Stimulated activated naive CD8-positive, alpha-beta T cell treated with anti-CD3 and anti-CD28 coated beads, Interleukin-15, amount 100 ng/mL, for 72 hours (primary cell): ENCODE results near the gene CDH12.
"Not testable (repeated sequence)": the region's sequence is repeated elsewhere in the genome, so short reads cannot be mapped to it uniquely, and the experiment has no call there.

ENCODE experiments used
- ATAC-seq: fragments of 150-1000 bp; cut with Tn5 transposase; 2 replicates; pipeline ENCODE4 v1.10.0; 2021; ENCODE audit warnings: mild to moderate bottlenecking, moderate library complexity
- DNase-seq, 2 donors: peaks; one replicate each; pipeline ENCODE4 v3.0.0; 2021 to 2022
- H3K27ac Mint-ChIP-seq, 2 donors: one replicate each; pipeline ENCODE4 v1.8.0; 2022; ENCODE audit warnings: mild to moderate bottlenecking in 2 of 2, mixed read lengths in 2 of 2, moderate library complexity in 2 of 2
- H3K27me3 Mint-ChIP-seq: one replicate; pipeline ENCODE4 v1.8.0; 2022; ENCODE audit warnings: mixed read lengths
- H3K4me1 Mint-ChIP-seq: one replicate; pipeline ENCODE4 v1.8.0; 2022; ENCODE audit warnings: mild to moderate bottlenecking, mixed read lengths
- H3K4me3 Mint-ChIP-seq, 2 donors: one replicate each; pipeline ENCODE4 v1.8.0; 2022; ENCODE audit warnings: mild to moderate bottlenecking in 2 of 2, mixed read lengths in 2 of 2, moderate library complexity in 1 of 2
- H3K9me3 Mint-ChIP-seq, 2 donors: one replicate each; pipeline ENCODE4 v1.8.0; 2022; ENCODE audit warnings: mixed read lengths in 2 of 2

Gene CDH12

GRCh38 chr5:22411554-22412349 lies 441.4 kb downstream of the CDH12 start:
- H3K4me1 Mint-ChIP-seq, result no peaks in the 10 kb centered on the region
- no peak overlapping the region for H3K27ac Mint-ChIP-seq
- ATAC-seq, result no peak
- H3K9me3 Mint-ChIP-seq, result peaks cover 8 to 19% of the 10 kb centered on the region in 2 donors
- no peak for DNase-seq
- H3K27me3 Mint-ChIP-seq, result no peaks in the 10 kb centered on the region
- no peak overlapping the region for H3K4me3 Mint-ChIP-seq

- no peaks in the 10 kb centered on the region for H3K27me3 Mint-ChIP-seq
- DNase-seq (no peak), ATAC-seq (no peak)
- H3K4me3 Mint-ChIP-seq, result no peak overlapping the region
- peaks cover 3 to 7% of the 10 kb centered on the region in 2 donors for H3K9me3 Mint-ChIP-seq
- H3K4me1 Mint-ChIP-seq, result no peaks in the 10 kb centered on the region
- H3K27ac Mint-ChIP-seq, result no peak overlapping the region
Observed at GRCh38 chr5:22391956-22392355, 461.2 kb downstream of the CDH12 start.

DNA sequence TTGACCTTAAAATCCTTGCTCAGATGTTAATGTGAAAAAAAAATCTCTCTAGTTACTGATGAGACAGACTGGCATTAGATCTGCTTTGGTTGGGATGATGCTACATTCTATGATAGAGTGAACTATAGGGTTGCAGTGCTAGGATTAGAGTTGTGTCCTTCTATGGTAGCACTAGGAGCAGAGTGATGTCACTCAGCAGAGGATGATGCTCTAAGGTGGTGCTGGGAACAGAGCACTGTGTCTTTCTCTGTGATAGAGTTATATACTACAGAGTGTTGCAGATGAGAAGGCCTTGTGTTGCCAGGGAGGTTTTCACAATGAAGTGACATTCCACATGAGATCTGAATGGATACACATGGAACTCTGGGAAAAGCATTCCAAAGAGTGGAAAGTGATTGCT lies 462.3 kb downstream of the CDH12 start:
- Mint-ChIP-seq H3K27ac (no peak overlapping the region), H3K4me1 (no peaks in the 10 kb centered on the region), H3K4me3 (no peak overlapping the region), H3K27me3 (no peaks in the 10 kb centered on the region), H3K9me3 (peaks cover 4 to 7% of the 10 kb centered on the region in 2 donors)
- ATAC-seq, result no peak
- no peak for DNase-seq

DNA sequence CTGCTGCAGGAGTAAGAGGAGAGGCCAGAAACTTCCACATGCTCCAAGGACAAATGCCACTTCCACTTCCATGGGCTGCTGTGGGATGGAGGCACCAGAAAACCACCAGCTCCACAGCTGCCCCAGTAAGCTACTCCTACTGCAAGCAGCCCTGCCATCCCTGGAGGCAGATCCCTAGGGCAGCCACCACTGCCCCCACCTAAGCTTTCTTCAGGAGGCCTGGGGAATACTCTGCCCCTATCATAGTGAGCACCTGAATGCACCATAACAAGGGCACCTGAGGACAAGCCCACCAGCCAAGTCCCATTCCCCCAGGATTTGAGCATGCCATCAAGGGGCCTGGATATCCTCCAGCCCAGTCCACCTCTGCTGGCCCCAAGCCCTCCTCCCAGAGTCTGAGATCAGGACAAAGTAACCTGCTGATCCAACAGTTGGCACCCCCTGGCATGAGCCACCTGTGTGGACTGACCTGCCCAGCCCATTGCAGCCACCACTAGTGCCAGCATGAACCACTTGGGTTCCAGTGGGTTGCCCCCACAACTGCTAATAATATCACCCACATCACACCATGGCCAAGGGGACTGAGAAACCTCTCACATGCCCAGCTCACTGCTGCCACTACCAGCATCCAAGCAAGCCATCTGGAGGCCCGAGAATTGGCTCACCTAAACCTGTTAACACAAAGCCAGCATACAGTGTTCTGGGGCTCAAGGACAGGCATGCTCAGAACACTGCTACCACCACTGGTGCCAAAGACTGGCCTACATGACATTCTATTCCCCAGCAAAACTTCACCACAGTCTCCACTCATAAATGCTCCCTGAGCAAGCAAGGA lies 480.1 kb downstream of the CDH12 start:
- DNase-seq (no peak), ATAC-seq (no peak)
- no peaks in the 10 kb centered on the region for H3K4me1 Mint-ChIP-seq
- H3K27ac Mint-ChIP-seq, result no peak overlapping the region
- H3K9me3 Mint-ChIP-seq, result peaks cover 13 to 20% of the 10 kb centered on the region in 2 donors
- no peak overlapping the region for H3K4me3 Mint-ChIP-seq
- no peaks in the 10 kb centered on the region for H3K27me3 Mint-ChIP-seq

GRCh38 chr5:22372376-22372775 lies 480.8 kb downstream of the CDH12 start:
- ATAC-seq (no peak), DNase-seq (no peak)
- H3K4me3 Mint-ChIP-seq, result no peak overlapping the region
- peaks cover 13 to 20% of the 10 kb centered on the region in 2 donors for H3K9me3 Mint-ChIP-seq
- H3K27me3 Mint-ChIP-seq, result no peaks in the 10 kb centered on the region
- no peaks in the 10 kb centered on the region for H3K4me1 Mint-ChIP-seq
- H3K27ac Mint-ChIP-seq, result no peak overlapping the region

- H3K27ac Mint-ChIP-seq, result no peak overlapping the region
- no peaks in the 10 kb centered on the region for H3K4me1 Mint-ChIP-seq
- H3K4me3 Mint-ChIP-seq, result no peak overlapping the region
- no peaks in the 10 kb centered on the region for H3K27me3 Mint-ChIP-seq
- ATAC-seq (no peak), DNase-seq (no peak)
- peaks cover 4 to 12% of the 10 kb centered on the region in 2 donors for H3K9me3 Mint-ChIP-seq
Observed at GRCh38 chr5:22354956-22355355, 498.2 kb downstream of the CDH12 start.

DNA sequence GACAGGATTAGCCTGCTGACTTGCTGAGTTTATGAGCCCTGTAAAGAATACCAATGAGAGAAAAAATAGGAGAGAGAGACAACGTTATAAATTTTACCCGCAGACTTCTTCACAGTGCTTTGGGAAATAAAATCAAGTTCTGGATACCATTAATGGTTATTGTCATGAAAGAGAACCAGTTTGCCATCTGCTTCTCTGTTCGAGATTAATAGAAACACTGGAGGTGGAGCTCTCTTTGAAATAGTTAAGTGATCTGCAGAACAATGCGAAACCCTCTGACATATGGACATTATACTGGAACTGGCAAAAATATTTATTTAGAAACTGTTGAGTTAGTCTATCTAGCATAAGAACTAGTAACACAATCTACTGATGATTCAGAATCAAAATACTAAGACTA lies 500.7 kb downstream of the CDH12 start:
- ATAC-seq (no peak), DNase-seq (no peak)
- Mint-ChIP-seq H3K27me3 (no peaks in the 10 kb centered on the region), H3K9me3 (peaks cover 0 to 4% of the 10 kb centered on the region in 2 donors), H3K4me1 (no peaks in the 10 kb centered on the region), H3K27ac (no peak overlapping the region), H3K4me3 (no peak overlapping the region)

GRCh38 chr5:22351178-22351577 lies 502.0 kb downstream of the CDH12 start:
- H3K27ac Mint-ChIP-seq, result no peak overlapping the region
- H3K4me3 Mint-ChIP-seq, result no peak overlapping the region
- no peaks in the 10 kb centered on the region for H3K27me3 Mint-ChIP-seq
- peaks cover 4 to 12% of the 10 kb centered on the region in 2 donors for H3K9me3 Mint-ChIP-seq
- no peaks in the 10 kb centered on the region for H3K4me1 Mint-ChIP-seq
- DNase-seq (no peak), ATAC-seq (no peak)

DNA sequence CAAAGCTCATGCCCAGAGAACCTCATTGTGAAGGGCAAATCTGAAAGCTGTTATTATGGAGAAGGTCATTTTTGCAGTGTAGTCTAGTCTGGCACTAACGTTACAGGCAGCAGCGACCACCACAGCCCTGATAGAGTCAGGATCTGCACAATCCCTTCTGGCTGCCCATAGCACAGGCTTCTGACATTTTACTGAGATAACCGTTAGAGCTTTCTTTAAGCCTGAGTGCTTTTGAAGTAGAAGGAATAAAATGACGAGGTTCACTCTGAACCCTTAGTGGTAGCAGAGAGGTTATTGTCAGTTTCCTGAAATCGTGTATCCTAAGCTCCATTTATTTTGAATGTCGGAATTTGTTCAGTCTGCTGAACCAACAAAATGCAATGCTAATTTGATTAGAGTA lies 505.1 kb downstream of the CDH12 start:
- DNase-seq, result no peak

GRCh38 chr5:22344000-22344399 lies 509.1 kb downstream of the CDH12 start:
- Mint-ChIP-seq H3K4me3 (no peak overlapping the region), H3K27me3 (no peaks in the 10 kb centered on the region), H3K4me1 (no peaks in the 10 kb centered on the region), H3K27ac (no peak overlapping the region), H3K9me3 (peaks cover 0 to 22% of the 10 kb centered on the region in 2 donors)
- ATAC-seq, result no peak
- no peak for DNase-seq

More for the DNA sequence above, 505.1 kb downstream of the CDH12 start:
- H3K4me3 Mint-ChIP-seq, result no peak overlapping the region
- ATAC-seq, result no peak
- H3K27ac Mint-ChIP-seq, result no peak overlapping the region
- H3K4me1 Mint-ChIP-seq, result no peaks in the 10 kb centered on the region
- peaks cover 4 to 13% of the 10 kb centered on the region in 2 donors for H3K9me3 Mint-ChIP-seq
- no peaks in the 10 kb centered on the region for H3K27me3 Mint-ChIP-seq

- DNase-seq (no peak), ATAC-seq (no peak)
- Mint-ChIP-seq H3K4me3 (no peak overlapping the region), H3K27ac (no peak overlapping the region), H3K9me3 (peaks cover 0 to 25% of the 10 kb centered on the region in 2 donors), H3K27me3 (no peaks in the 10 kb centered on the region), H3K4me1 (no peaks in the 10 kb centered on the region)
Observed at GRCh38 chr5:22341406-22341805, 511.7 kb downstream of the CDH12 start.

DNA sequence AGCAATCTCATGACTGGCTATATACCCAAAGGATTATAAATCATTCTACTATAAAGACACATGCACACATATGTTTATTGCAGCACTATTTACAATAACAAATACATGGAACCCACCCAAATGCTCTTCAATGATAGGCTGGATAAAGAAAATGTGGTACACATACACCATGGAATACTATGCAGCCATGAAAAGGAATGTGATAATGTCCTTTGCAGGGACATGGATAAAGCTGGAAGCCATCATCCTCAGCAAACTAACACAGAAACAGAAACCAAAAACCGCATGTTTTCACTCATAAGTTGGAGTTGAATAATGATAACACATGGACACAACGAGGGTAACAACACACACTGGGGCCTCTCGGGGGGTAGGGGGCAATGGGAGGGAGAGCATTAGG lies 520.2 kb downstream of the CDH12 start:
- not testable (repeated sequence) for H3K4me1 Mint-ChIP-seq, DNase-seq, H3K4me3 Mint-ChIP-seq, H3K27ac Mint-ChIP-seq, ATAC-seq, H3K27me3 Mint-ChIP-seq
- peaks cover 29 to 45% of the 10 kb centered on the region in 2 donors for H3K9me3 Mint-ChIP-seq

- DNase-seq, result no peak
- H3K9me3 Mint-ChIP-seq, result peaks cover 17 to 21% of the 10 kb centered on the region in 2 donors
Observed at GRCh38 chr5:22329683-22330082, 523.5 kb downstream of the CDH12 start.

GRCh38 chr5:22319798-22320197 lies 533.3 kb downstream of the CDH12 start:
- ATAC-seq (no peak), DNase-seq (no peak)
- Mint-ChIP-seq H3K27me3 (no peaks in the 10 kb centered on the region), H3K4me1 (no peaks in the 10 kb centered on the region), H3K9me3 (peaks cover 4 to 19% of the 10 kb centered on the region in 2 donors), H3K27ac (no peak overlapping the region), H3K4me3 (no peak overlapping the region)

More at GRCh38 chr5:22329683-22330082, 523.5 kb downstream of the CDH12 start:
- H3K27ac Mint-ChIP-seq, result no peak overlapping the region
- no peak overlapping the region for H3K4me3 Mint-ChIP-seq
- no peak for ATAC-seq
- no peaks in the 10 kb centered on the region for H3K27me3 Mint-ChIP-seq
- H3K4me1 Mint-ChIP-seq, result no peaks in the 10 kb centered on the region

DNA sequence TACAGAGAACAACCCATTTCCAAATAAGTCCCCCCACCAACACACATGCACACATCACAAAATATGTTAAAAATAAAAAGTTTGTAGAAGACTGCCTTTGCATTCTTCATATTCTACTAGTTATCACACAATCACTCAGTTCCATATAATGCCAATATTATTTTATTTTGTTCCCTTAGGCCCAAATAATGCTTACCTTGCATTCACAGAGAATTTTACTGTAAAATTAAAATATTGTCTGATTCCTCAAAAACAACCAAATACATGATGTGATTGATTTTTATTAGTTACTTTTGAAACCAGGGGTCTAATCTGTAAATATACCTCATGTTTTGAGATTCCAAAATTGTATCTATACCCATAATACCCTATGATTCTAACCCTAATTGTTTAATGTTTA lies 536.9 kb downstream of the CDH12 start:
- H3K27me3 Mint-ChIP-seq, result no peaks in the 10 kb centered on the region
- no peak overlapping the region for H3K27ac Mint-ChIP-seq
- DNase-seq (no peak), ATAC-seq (no peak)
- H3K4me1 Mint-ChIP-seq, result no peaks in the 10 kb centered on the region
- peaks cover 20 to 22% of the 10 kb centered on the region in 2 donors for H3K9me3 Mint-ChIP-seq
- H3K4me3 Mint-ChIP-seq, result no peak overlapping the region

DNA sequence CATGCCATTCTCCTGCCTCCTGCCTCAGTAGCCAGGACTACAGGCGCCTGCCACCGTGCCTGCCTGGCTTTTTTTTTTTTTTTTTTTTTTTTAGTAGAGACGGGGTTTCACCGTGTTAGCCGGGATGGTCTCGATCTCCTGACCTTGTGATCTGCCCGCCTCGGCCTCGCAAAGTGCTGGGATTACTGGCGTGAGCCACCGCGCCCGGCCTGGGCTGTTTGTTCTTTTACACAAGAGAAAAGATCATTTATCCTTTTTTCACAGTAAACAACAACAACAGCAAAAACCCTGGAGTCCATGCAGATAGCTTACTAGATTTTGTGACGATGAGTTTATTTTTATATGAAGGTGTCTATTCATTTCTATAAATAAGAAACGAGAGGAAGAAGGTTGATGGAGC lies 538.1 kb downstream of the CDH12 start:
- H3K27me3 Mint-ChIP-seq, DNase-seq, H3K4me1 Mint-ChIP-seq, ATAC-seq, H3K4me3 Mint-ChIP-seq, H3K27ac Mint-ChIP-seq: not testable (repeated sequence)
- H3K9me3 Mint-ChIP-seq, result peaks cover 16 to 21% of the 10 kb centered on the region in 2 donors
